AG09319 (cell line): ENCODE data around the gene ZNF284.

Experiments
- DNase-seq: peaks from one replicate; pipeline ENCODE4 v3.0.0-alpha.2; 2010; ENCODE audit warnings: low read depth; ENCODE audit errors: extremely low read depth
- CTCF ChIP-seq: IDR thresholded peaks from 2 replicates; pipeline ENCODE4 v1.5.1; 2011; ENCODE audit warnings: low read depth, mild to moderate bottlenecking, inconsistent platforms, low read length, moderate library complexity

Gene ZNF284

GRCh38 chr19:44071824-44072542, at the start of gene ZNF284:
Gene ZNF284, plus strand, starts transcription at chr19:44072159. Its CDS starts 4,231 bp downstream, at chr19:44076390.
- no peak for TF ChIP-seq CTCF
- DNase-seq = peak; percentile 57

GRCh38 chr19:44024900-44025216, 47.1 kb upstream of the ZNF284 start:
- TF ChIP-seq CTCF = no peak
- DNase-seq = no peak

GRCh38 chr19:44025217-44025936, 46.6 kb upstream of the ZNF284 start, which contains the start of gene ZNF222:
Gene ZNF222, plus strand, starts transcription at chr19:44025379. Its CDS starts 58 bp downstream, at chr19:44025437.
- no peak for TF ChIP-seq CTCF
- DNase-seq = peak; percentile 59

- TF ChIP-seq CTCF = no peak
- DNase-seq = no peak
These were observed 45.3 kb upstream of the ZNF284 start for GRCh38 chr19:44026622-44027021.

GRCh38 chr19:44032001-44032610, 39.9 kb upstream of the ZNF284 start:
- no peak for DNase-seq

GRCh38 chr19:44042147-44042546, 29.8 kb upstream of the ZNF284 start:
- no peak for DNase-seq
- no peak for TF ChIP-seq CTCF

More at GRCh38 chr19:44032001-44032610, 39.9 kb upstream of the ZNF284 start:
- no peak for TF ChIP-seq CTCF
